ENCODE measurements around the gene FRA10AC1.

GRCh38 chr10:93718937-93719725 is 16.7 kb upstream of the FRA10AC1 start:
- TF ChIP-seq CTCF (IDR thresholded peaks at IDR 0.05; ENCODE audit: low read depth, low read length), result no peak
- TF ChIP-seq EZH2phosphoT487 (IDR thresholded peaks at IDR 0.05; ENCODE audit: low read depth), result no peak

Data from OCI-LY3 (cell line).